ENCODE results near the gene ARHGAP35. TPM values are rescaled to one million over a fixed set of nuclear protein-coding genes. Genes with fewer than 3 reads are reported as not detected.

Gene ARHGAP35
- total RNA-seq, 2 donors from 2014 or later: 20.7 to 24.3 TPM

DNA sequence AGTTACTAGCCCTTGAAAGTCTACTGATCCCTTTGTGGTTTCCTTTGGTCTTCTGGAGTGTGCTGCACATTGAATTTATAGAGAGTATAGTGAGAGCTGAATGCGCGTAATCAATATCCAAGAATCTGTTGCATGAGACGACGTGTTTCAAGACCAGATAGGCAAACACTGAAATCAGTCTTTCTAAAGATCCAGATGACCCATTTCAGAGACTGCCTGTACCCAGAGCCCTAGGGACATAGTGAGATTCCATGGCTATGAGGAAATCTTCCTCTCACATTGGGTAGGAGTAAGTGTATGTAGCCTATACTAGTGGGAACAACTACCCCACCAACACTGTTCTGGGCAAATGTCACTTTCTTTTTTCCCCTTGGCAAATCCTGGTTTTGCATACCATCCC is 48.6 kb downstream of the ARHGAP35 start:
- H3K27ac Mint-ChIP-seq: no peak overlapping the region
- ATAC-seq (no peak), DNase-seq (ENCODE audit: low spot score in 2 of 2) (no peak)
- no peaks in the 10 kb centered on the region for H3K9me3 Mint-ChIP-seq
- H3K36me3 Mint-ChIP-seq: no peaks in the 10 kb centered on the region

Other genes with a start within 250 kb of the ARHGAP35 start
- 10 to 100 TPM; 14.7 to 38.0 TPM for gene PTGIR, start 235.9 kb upstream of the ARHGAP35 start, total RNA-seq
- 10 to 100 TPM in 1 of 2 donors, 1 to 10 TPM in 1; 5.2 to 17.4 TPM for gene GNG8, start 224.8 kb upstream of the ARHGAP35 start, total RNA-seq
- gene DACT3, start 199.8 kb upstream of the ARHGAP35 start, total RNA-seq: 10 to 100 TPM in 1 of 2 donors, 1 to 10 TPM in 1; 1.9 to 25.9 TPM
- gene PRKD2, start 143.9 kb upstream of the ARHGAP35 start, total RNA-seq: 100 to 1,000 TPM in 1 of 2 donors, 10 to 100 TPM in 1; 76.8 to 129 TPM
- 1 to 10 TPM; 2.8 to 9.7 TPM for gene FKRP, start 114.9 kb upstream of the ARHGAP35 start, total RNA-seq
- gene STRN4, start 114.5 kb upstream of the ARHGAP35 start, total RNA-seq: 100 to 1,000 TPM in 1 of 2 donors, 10 to 100 TPM in 1; 67.3 to 117 TPM
- 100 to 1,000 TPM in 1 of 2 donors, 10 to 100 TPM in 1; 99.3 to 159 TPM for gene SLC1A5, start 72.4 kb upstream of the ARHGAP35 start, total RNA-seq
- gene AP2S1, start 10.2 kb upstream of the ARHGAP35 start, total RNA-seq: 100 to 1,000 TPM; 114 to 116 TPM
- under 1 TPM in 1 of 2 donors, not detected in 1; 0.58 TPM for gene NPAS1, start 158.8 kb downstream of the ARHGAP35 start, total RNA-seq
- gene TMEM160, start 187.6 kb downstream of the ARHGAP35 start, total RNA-seq: 10 to 100 TPM; 41.4 to 51.0 TPM